HG02571 (cell line): Measurements from ENCODE around the gene EXOC3L4.
"Not testable (repeated sequence)": the region's sequence is repeated elsewhere in the genome, so short reads cannot be mapped to it uniquely, and the experiment has no call there.

ENCODE experiments used
- ATAC-seq: cut with Tn5 transposase; IDR thresholded peaks from one replicate; pipeline ENCODE4 v1.9.1; 2021; ENCODE audit warnings: mild to moderate bottlenecking, moderate library complexity; ENCODE audit not compliant: unreplicated experiment

The EXOC3L4 gene

DNA sequence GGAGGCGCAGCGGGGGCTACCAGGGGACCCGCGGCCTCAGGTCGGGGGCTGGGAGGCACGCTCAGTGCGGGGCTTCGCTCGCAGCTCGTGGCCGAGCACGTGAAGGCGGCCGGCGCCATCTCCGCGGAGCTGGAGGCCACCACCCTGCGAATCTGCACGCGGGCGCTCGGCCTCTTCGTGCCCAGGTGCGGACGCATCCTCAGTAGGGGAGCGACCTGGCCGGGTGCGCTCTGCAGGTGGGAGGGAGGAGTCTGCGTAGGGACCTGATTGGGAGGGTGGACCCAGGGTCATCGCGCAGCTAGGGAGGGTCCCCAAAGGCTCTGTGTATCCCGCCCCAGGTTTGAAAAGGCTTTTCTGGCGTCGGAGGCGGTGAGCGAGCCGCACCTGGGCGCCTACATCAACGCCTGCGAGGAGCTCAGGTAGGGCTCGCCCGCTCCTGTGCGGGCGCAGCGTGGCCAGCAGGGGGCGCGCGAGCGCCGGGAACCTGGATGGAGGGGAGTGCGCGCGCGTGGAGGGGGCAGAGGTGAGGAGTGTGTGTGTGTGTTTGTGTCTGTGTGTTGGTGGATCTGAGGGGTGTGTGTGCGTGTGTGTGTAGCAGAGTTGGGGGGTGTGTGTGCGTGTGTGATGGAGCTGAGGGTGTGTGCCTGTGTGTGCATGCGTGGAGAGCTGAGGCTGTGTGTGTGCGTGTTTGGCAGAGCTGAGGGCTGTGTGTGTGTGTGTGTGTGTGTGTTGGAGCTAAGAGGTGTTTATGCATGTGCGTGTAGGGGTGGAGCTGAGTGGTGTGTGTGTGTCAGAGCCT, 10.3 kb downstream of the EXOC3L4 start:
- ATAC-seq, result no peak

DNA sequence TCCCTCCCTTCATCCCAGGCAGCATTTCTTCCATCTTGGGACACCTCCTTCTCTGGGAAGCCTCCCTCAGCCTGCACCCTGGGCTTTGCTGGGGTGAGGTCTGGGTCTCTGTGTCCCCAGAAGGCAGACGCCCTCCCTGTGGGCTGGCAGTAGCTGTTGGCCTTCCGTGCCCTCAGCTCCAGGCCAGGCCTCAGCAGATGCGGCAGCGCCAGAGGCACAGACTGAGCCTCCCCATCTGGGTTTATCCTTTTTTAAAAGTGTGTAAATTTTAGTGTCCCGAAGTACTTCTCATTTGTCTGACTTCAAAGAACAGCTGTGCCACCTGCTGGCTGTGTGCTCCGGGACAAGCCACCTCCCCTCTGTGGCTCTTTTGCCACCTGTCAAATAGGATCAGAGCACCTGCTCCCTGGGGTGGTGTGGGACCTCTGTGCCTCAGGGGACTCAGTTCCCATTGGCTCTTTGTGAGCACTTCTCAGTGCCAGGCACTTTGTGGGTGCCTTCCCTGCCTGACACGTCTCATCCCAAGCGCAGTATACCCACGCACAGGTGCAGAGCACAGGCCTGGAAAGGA, 11.1 kb downstream of the EXOC3L4 start:
- ATAC-seq, result no peak

DNA sequence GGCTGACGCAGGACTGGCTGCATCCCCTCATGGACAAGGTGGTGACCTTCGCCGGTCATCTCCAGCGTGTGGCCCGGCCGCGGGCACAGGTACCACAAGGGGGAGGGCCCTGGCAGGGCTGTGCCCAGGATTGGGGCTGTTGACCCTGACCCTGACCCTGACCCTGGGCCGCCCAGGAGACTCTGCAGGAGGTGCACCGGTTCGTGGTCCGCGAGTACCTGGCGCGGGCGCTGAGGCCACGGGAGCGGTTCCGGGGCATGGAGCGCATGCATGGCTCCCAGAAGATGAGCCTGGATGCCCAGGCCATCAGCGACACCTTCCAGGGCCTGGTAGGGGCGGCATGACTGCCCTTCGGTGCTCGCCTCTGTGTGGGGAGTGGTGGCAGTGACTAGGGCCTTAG, 12.9 kb downstream of the EXOC3L4 start:
- ATAC-seq, result no peak

DNA sequence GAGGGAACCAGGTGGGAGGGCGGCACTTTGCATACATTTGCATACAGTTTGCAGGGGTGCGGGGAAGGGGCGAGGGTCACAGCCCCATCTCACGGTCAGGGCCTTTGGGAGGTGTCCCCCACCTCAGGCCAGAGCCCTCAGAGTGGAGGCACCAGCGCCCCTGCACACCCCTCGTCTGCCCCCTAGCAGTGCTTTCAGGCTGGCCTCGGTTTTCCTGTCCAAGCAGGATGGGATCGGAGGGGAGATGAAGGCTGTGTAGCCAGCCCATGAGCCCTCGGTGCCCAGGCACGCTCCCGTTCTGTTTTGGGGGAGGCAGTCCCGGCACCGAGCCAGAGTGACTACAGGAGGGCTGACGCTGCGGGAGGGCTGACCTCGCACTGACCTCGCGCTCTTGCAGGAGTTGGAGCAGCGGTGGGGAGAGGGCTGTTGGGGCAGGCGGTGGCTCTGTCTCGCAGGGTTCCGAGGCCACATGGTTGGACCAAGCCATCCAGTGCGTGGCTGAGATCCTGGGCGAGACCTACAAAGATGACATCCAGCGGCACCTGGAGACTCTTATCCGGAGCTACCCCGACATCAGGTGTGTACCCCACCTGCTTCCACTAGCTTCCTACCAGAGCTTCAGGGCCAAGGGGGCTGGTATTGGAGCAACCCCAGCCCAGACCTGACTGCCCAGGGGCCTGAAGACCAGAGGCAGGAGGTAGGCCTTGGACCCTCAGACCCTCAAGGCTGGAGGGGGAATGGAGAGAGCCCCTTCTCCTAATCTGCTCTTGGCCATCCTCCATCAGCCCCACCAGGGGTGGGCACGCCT, 13.6 kb downstream of the EXOC3L4 start:
- ATAC-seq, result no peak

DNA sequence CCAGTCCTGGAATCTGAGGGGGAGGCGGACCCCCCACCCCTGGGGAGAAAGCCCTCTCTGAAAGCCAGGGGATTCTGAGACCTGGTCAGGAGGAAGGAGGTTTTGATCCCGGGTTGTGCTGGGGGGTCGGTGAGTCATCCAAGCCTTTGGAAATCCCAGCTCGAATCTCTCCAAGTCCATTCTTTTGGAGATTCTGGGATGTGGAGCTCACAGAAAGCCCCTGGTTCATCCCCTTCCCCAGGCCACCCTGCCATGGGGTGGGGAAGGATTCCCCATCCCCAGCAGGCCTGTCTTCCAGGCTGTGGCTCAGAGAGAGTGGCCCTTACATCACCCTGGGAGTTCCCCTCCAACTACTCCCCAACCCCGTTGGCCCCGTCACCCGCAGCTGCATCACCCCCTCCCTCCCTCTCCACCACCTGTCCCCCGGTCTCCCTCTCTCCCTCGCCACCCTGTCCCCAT, 14.3 kb downstream of the EXOC3L4 start:
- peak; percentile 45 for ATAC-seq

DNA sequence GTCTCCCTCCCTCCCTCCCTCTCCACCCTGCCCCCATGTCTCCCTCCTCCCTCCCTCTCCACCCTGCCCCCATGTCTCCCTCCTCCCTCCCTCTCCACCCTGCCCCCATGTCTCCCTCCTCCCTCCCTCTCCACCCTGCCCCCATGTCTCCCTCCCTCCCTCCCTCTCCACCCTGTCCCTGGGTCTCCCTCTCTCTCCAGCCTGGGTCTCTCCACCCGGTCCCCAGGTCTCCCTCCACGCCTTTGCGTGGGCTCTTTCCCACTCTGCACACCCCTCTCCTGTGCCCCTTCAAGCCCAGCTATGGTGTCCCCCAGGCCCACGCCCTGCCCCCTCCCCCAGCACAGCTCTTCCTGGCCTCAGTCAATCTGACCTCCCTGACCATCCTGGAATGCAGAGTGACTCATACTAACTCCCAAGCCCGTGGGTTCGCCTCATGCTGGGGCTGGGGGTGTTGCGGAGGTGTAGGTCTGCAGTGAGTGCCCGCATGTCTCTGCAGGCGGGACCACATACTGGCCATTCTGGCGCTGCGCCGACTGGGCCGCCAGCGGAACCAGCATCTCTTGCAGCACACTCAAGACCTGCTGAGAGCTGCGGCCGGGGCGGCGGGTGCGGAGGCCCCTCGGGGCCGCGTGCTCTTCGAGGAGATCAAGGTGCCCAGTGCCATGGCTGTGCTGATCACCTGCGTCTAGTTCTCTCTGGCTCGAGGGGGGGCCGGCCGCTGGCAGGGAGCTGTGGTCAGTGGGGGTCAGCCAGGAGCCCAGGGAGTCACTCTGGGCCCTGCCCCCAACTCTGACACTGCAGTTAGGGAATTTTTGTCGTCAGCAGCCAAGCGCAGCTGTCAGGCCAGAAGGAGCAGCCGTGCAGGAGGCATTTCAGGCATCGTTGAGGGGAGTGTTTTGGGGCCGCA, 15.3 kb downstream of the EXOC3L4 start:
- ATAC-seq, result no peak

DNA sequence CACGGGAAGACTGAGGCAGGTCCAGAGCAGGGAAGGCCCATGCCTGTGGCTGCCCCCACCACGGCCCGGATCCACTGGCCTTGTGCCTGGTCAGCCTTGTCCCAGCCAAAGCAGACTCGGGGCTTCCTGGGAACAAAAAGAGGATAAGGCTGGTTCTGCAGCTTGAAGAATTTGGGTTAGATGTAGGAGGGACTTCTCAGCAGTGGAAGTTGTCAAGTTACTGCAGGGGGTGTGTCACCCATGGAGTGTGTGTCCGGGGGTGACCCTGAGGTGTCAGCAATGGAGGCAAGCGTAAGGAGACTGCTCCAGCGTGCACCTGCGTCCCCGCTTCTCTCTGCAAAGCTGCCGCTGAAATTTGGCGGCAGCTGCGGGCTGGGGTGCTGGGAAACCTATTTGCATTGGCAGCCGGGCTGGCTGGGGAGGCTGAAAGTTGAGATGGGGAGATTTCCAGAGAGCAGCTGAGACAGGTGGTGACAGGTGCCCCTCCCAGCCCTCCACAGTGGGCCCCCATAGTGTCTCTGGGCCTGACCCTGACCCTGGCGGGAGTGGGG, 16.2 kb downstream of the EXOC3L4 start:
- ATAC-seq, result no peak

DNA sequence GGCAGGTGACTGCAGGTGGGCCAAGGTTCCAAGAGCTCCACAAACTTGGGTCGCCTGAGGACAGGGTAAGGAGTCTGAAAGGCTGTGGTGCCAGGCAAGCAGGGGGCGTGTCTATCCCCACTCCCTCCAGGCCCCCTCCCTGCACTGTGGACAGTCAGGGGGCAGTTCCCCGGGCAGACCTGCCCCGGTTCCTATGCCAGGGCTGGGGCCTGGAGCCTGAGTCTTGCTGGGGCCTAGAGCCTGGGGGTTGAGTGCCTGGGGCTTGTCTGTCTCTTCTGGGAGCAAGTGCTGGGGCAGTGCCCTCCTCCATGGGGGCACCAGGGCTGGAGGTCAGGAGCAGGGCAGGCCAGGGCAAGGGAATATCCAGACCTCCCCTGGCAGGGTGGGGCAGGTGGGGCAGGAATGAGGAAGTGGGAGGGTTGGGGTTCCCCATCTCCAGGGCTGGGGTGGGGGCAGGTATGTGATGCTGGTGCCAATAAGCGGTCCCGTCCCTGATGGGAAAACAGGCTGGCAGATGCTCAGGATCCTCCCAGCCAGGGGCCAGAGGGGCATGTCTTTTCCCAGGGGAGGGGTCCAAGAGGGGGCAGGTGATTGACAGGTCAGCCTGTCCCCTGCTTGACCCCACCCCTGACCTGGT, 16.8 kb downstream of the EXOC3L4 start:
- no peak for ATAC-seq

DNA sequence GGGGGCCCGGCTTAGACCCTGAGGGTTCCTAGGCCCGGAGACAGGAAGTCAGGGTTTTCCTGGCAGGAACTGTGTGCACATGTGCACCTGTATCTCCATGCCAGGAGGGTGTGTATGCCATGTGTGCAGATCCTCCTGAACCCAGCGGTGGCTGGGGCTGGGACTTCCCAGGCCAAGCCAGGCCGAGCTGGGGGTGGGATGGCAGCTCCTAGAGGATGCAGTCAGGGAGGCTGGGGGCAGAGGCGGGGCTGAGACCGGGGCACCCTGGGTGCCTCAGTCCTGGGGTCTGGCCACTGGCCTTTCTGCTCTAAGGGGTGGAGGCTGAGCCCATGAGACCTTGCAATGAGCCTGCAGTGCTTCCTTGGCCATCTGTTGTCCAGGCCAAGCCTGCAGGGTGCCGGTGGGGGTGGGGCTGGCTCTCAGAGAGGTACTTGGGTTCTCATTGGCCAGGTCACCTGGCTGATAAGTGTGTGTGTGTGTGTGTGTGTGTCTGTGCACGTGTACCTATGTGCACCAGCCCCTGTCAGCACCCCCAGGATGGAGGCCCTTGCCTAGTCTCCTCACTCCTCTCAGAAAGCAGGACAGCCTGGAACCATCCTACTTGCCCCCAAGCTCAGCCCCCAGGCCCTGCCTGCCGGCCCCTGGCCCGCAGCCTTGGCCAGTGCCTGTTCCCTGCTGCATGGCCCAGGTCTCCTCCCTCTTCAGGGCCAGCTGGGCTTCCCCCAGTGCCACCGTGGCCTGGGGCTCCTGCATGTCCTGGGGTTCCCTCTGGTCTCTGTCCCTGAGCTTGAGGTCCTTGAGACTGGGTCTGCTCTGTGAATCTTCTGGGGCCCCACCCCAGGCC, 18.1 kb downstream of the EXOC3L4 start:
- ATAC-seq, result no peak

DNA sequence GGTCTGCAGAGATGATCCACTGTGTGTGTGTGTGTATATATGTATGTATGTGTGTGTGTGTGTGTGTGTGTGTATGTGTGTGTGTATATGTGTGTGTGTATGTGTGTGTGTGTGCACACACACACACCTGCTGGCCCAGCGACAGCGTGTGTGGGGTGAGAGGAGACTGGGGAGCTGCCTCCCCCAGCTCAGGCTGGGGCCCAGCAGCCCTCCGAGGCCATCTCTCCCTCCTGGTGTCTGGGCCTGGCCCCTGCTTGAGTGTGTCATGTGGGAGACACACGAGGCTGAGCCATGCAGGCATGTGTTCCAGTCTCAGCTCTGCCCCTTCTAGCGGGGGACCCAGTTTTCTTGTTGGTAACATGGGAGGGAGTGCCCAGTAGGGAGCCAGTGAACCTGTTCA, 18.8 kb downstream of the EXOC3L4 start:
- no peak for ATAC-seq

DNA sequence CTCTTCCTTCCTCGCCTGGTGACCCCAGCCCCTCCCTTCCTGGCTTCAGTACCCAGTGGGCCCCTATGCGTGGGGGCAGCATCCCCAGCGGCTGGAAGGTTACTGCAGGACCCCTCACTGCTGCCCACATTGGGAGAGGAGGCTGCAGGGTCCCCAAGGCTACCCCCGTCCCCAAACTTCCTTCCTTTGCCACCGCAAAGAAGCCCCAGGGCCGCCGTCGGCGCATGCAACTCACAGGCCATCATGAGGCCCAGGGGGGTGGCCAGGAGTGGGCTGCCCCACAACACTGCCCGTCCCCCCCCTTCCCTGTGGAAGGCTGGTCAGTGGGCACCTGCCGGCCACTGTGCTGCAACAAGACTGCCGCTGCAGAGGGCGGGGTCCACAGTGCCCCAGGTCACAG, 19.2 kb downstream of the EXOC3L4 start:
- no peak for ATAC-seq

DNA sequence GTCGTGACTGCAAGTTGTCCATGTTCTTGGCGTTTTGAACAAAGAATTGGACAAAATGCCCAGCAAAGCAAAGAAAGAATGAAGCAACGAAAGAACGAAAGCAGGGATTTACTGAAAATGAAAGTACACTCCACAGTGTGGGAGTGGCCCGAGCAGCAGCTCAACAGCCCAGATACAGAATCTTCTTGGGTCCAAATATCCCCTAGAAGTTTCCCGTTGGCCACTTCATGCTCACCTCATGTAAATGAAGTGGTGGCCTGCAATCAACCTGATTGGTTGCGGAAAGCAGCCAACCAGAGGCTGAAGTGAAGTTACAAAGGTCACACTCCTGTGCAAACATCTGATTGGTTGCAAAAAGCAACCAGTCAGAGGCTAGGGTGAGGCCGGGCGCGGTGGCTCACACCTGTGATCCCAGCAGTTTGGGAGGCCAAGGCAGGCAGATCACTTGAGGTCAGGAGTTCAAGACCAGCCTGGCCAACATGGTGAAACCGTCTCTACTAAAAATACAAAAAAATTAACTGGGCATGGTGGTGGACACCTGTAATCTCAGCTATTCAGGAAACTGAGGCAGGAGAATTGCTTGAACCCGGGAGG, 20.7 kb downstream of the EXOC3L4 start:
- ATAC-seq, result not testable (repeated sequence)

DNA sequence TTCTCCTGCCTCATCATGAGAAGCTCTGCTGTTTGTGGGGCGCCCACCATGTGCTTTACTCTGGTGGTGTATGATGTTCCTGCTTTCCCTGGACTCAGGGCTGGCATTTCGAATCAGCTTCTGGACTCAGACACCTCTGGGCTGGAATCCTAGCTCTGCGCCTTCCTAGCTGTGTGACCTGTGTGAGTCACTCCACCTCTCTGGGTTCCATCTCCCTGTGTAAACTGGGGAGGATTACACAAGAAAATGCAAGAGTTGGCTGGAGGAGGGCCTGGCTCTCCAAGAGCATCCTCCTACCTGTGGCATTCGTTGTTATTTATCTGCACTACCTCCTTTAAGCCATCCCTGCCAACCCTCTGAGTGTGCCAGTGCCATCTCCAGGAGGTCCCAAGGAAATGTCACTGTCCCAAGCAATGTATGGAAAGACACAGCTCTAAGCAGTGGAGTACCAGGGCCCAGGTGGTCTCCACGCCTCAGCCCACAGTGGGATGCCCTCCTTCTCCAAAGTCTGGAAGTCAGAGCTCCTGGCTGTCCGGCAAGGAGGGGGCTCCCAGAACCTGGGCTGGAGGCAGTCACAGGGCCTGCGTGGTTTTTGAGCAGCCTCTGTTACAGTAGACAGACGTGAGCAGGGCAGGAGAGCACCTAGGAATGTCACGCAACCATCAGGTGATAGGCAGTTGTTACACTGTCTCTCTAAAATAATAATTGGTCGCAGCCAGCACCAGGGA, 21.5 kb downstream of the EXOC3L4 start:
- ATAC-seq, result no peak

DNA sequence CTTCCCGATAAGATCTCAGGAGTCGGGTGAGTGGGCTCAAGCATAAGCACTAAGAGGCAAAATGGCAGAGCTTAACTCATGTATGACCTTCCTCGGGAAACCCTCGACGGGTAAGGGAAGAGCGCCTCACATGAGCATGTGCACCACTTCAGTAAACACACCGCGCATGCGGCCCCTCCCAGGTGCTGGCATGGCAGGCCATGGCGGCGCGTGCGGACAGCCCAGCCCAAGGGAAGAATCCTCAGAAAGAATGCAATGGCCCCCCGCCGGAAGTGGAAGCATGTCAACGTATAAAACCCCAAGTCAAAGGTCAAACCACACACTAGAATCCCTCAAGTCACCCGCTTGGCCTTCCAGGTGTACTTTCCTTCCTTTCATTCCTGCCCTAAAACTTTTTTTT, 22.1 kb downstream of the EXOC3L4 start:
- no peak for ATAC-seq

DNA sequence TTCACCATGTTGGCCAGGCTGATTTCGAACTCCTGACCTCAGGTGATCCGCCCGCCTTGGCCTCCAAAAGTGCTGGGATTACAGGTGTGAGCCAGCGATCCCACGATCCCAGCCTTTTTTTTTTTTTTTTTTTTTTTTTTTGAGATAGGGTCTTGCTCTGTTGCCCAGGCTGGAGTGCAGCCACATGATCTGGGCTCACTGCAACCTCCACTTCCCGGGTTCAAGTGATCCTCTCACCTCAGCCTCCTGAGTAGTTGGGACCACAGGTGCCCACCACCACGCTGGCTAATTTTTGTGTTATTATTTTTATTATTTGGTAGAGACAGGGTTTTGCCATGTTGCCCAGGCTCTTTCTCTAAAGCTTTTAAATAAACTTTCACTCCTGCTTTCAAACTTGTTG, 23.0 kb downstream of the EXOC3L4 start:
- ATAC-seq, result not testable (repeated sequence)

DNA sequence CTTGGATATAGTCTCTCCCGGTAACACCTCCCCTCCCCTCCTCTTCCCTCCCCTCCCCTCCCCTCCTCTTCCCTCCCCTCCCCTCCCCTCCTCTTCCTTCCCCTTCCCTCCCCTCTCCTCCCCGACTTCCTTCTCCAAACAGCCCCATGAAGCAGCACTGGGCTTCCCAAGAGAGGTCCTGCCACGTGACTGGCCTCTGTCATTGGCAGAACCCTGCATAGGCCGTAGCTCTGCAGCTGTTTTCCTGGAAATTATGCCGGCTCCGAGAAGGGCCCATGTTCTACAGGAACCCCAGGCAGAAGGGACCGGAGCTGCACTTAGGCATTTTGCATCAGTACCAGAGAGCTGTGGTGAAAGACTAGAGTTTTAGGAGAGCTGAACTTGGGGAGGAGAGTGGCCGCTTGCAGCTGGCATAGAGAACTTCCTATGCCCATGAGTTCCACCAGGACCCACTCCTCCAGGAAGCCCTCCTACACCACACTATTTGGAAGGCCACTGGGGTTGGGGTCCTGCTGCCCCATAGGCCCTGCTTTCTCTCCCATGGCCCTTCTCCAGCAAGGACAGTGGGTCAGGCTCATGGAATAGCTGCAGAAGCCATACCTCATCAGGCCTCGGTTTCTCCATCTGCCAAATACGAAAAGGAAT, 23.6 kb downstream of the EXOC3L4 start:
- no peak for ATAC-seq

DNA sequence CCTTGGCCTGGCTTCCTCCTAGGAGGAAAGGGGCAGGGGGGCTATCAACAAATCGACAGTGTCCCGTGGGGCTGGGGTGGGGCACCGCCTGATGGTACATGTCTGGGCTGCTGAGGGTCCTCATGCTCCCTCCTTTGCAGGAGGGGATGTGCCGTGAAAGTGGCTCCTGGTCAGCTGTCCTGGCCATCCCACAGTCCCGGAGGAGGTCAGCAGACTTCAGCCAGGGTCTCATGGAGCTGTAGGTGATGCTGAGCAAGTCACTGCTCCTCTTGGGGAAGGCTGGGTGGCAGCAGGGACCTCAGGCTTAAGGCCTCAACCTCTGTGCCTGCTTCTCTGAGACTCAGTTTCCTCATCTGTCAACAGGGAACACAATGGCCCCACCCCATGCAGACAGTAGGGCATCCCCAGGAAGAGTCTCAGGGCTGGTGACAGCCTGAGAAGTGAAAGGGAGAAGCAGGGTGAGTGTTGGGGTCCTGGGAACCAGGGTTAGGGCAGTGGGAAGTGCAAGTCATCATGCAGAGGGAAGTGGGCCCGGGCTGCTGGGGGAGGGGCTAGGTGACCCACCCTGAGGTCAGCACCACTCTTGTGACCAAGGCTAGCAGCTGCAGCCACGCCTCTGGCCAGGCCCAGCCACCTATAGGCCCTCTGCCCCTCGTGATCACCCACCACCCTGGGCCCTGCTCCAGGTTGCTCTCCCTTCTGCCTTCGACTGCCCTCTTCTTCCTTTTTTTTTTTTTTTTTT, 24.3 kb downstream of the EXOC3L4 start:
- no peak for ATAC-seq
